ENCODE data around the gene ACTR8.

Gene ACTR8

GRCh38 chr3:53837331-53837730, 44.6 kb downstream of the ACTR8 start:
- Histone ChIP-seq H3K4me1 (ENCODE audit: insufficient read depth, low read length) (no peaks in the 10 kb centered on the region), H3K9me3 (ENCODE audit: insufficient read depth, low read length, severe bottlenecking) (no peaks in the 10 kb centered on the region), H3K4me2 (ENCODE audit: insufficient read depth, low read length) (no peak overlapping the region)

GRCh38 chr3:53836084-53836872, 45.7 kb downstream of the ACTR8 start:
- no peaks in the 10 kb centered on the region for H3K27me3 ChIP-seq (ENCODE audit: insufficient read depth, low read length, poor library complexity)
- no peaks in the 10 kb centered on the region for H3K79me2 ChIP-seq (ENCODE audit: insufficient read depth, low read length)
- ATAC-seq (ENCODE audit: insufficient read depth, low read depth) (no peak), DNase-seq (no peak)
- no peak overlapping the region for H3K4me2 ChIP-seq (ENCODE audit: insufficient read depth, low read length)
- H2AFZ ChIP-seq (ENCODE audit: low read depth, low read length) = no peak overlapping the region
- H3K4me3 ChIP-seq (ENCODE audit: low read depth in 1 of 2, low read length in 2 of 2) = no peak overlapping the region
- no peak for TF ChIP-seq CTCF (IDR thresholded peaks at IDR 0.05; ENCODE audit: borderline replicate concordance, extremely low read depth, low read length, poor library complexity, severe bottlenecking)
- TF ChIP-seq EZH2 (IDR thresholded peaks at IDR 0.05; ENCODE audit: borderline replicate concordance, low read depth, low read length, severe bottlenecking) = no peak
- H3K27ac ChIP-seq (ENCODE audit: low read length) = no peak overlapping the region
- no peak overlapping the region for H3K9ac ChIP-seq (ENCODE audit: low read depth, low read length)
- H3K9me3 ChIP-seq (ENCODE audit: insufficient read depth, low read length, severe bottlenecking) = no peaks in the 10 kb centered on the region
- no peaks in the 10 kb centered on the region; the same call in 1 of the 2 replicates for H4K20me1 ChIP-seq (ENCODE audit: insufficient read depth, low read length)
- H3K36me3 ChIP-seq (ENCODE audit: insufficient read depth, low read length) = no peaks in the 10 kb centered on the region
- H3K4me1 ChIP-seq (ENCODE audit: insufficient read depth, low read length) = no peaks in the 10 kb centered on the region

More at GRCh38 chr3:53837331-53837730, 44.6 kb downstream of the ACTR8 start:
- H3K79me2 ChIP-seq (ENCODE audit: insufficient read depth, low read length) = no peaks in the 10 kb centered on the region
- H3K27ac ChIP-seq (ENCODE audit: low read length) = no peak overlapping the region
- no peaks in the 10 kb centered on the region for H3K36me3 ChIP-seq (ENCODE audit: insufficient read depth, low read length)
- no peak for TF ChIP-seq EZH2 (IDR thresholded peaks at IDR 0.05; ENCODE audit: borderline replicate concordance, low read depth, low read length, severe bottlenecking)
- no peak for TF ChIP-seq CTCF (IDR thresholded peaks at IDR 0.05; ENCODE audit: borderline replicate concordance, extremely low read depth, low read length, poor library complexity, severe bottlenecking)
- no peak overlapping the region for H3K4me3 ChIP-seq (ENCODE audit: low read depth in 1 of 2, low read length in 2 of 2)
- no peak overlapping the region for H3K9ac ChIP-seq (ENCODE audit: low read depth, low read length)
- ATAC-seq (ENCODE audit: insufficient read depth, low read depth) (no peak), DNase-seq (no peak)
- H3K27me3 ChIP-seq (ENCODE audit: insufficient read depth, low read length, poor library complexity) = no peaks in the 10 kb centered on the region
- H4K20me1 ChIP-seq (ENCODE audit: insufficient read depth, low read length) = no peaks in the 10 kb centered on the region; the same call in 1 of the 2 replicates
- no peak overlapping the region for H2AFZ ChIP-seq (ENCODE audit: low read depth, low read length)

- no peaks in the 10 kb centered on the region for H3K4me1 ChIP-seq (ENCODE audit: insufficient read depth, low read length)
- no peaks in the 10 kb centered on the region for H3K36me3 ChIP-seq (ENCODE audit: insufficient read depth, low read length)
- no peaks in the 10 kb centered on the region for H3K9me3 ChIP-seq (ENCODE audit: insufficient read depth, low read length, severe bottlenecking)
- H3K4me2 ChIP-seq (ENCODE audit: insufficient read depth, low read length) = no peak overlapping the region
- no peaks in the 10 kb centered on the region; the same call in 1 of the 2 replicates for H4K20me1 ChIP-seq (ENCODE audit: insufficient read depth, low read length)
- H3K27me3 ChIP-seq (ENCODE audit: insufficient read depth, low read length, poor library complexity) = no peaks in the 10 kb centered on the region
- no peak overlapping the region for H3K27ac ChIP-seq (ENCODE audit: low read length)
- TF ChIP-seq EZH2 (IDR thresholded peaks at IDR 0.05; ENCODE audit: borderline replicate concordance, low read depth, low read length, severe bottlenecking) = no peak
- no peak for TF ChIP-seq CTCF (IDR thresholded peaks at IDR 0.05; ENCODE audit: borderline replicate concordance, extremely low read depth, low read length, poor library complexity, severe bottlenecking)
- no peak overlapping the region for H3K4me3 ChIP-seq (ENCODE audit: low read depth in 1 of 2, low read length in 2 of 2)
- H2AFZ ChIP-seq (ENCODE audit: low read depth, low read length) = no peak overlapping the region
- DNase-seq (no peak), ATAC-seq (ENCODE audit: insufficient read depth, low read depth) (no peak)
- no peak overlapping the region for H3K9ac ChIP-seq (ENCODE audit: low read depth, low read length)
- H3K79me2 ChIP-seq (ENCODE audit: insufficient read depth, low read length) = no peaks in the 10 kb centered on the region
Measured at GRCh38 chr3:53835257-53835656, 46.7 kb downstream of the ACTR8 start.

All from DND-41 (cell line).